ENCODE results near the gene NMT2. TPM values are rescaled to one million over a fixed set of nuclear protein-coding genes. Genes with fewer than 3 reads are reported as not detected.

Gene NMT2
- total RNA-seq, 1 experiment from 2014 or later: 11.8 TPM

- no peaks in the 10 kb centered on the region for H3K4me1 Mint-ChIP-seq
Measured at GRCh38 chr10:15059914-15060313, 108.6 kb downstream of the NMT2 start.

More at GRCh38 chr10:15059914-15060313, 108.6 kb downstream of the NMT2 start:
- H3K27me3 Mint-ChIP-seq (ENCODE audit: low read depth): peaks cover 2% of the 10 kb centered on the region; the same call in 1 of the 2 replicates
- no peak overlapping the region for H4K91ac ChIP-seq (ENCODE audit: insufficient read length, low read depth, low read length)
- no peak overlapping the region for H3K18ac ChIP-seq (ENCODE audit: insufficient read length, low read depth, low read length)
- H3K4me2 ChIP-seq (ENCODE audit: insufficient read depth, insufficient read length, low read length): no peak overlapping the region
- no peaks in the 10 kb centered on the region for H3K9me3 ChIP-seq (ENCODE audit: control insufficient read depth, low read depth, low read length)
- no peak overlapping the region for H2BK120ac ChIP-seq (ENCODE audit: low read depth, low read length, poor library complexity, severe bottlenecking)
- no peak overlapping the region for H3K14ac ChIP-seq (ENCODE audit: insufficient read depth, low read length)
- no peak overlapping the region for H2AK5ac ChIP-seq (ENCODE audit: insufficient read length, low read length)
- no peak overlapping the region for H2BK20ac ChIP-seq (ENCODE audit: low read depth, low read length, poor library complexity, severe bottlenecking)
- H3K36me3 Mint-ChIP-seq (ENCODE audit: insufficient read depth in 1 of 3, low read depth in 3 of 3): peaks cover 0 to 10% (median 7%) of the 10 kb centered on the region in 3 experiments; a peak in 4 of 7 replicates
- no peak overlapping the region for H2BK15ac ChIP-seq (ENCODE audit: low read depth, low read length)
- H3K27me3 ChIP-seq (ENCODE audit: insufficient read depth, low read length): no peaks in the 10 kb centered on the region
- H3K27ac ChIP-seq (ENCODE audit: insufficient read length, low read depth, low read length): no peak overlapping the region
- DNase-seq: no peak
- no peak overlapping the region for H3K4me3 Mint-ChIP-seq
- H3K79me2 ChIP-seq (ENCODE audit: insufficient read depth, low read length): no peaks in the 10 kb centered on the region
- no CpG with 5 or more reads among the region's 4 CpGs for WGBS (ENCODE audit: extremely low coverage, insufficient read length, low lambda C conversion rate)
- no peaks in the 10 kb centered on the region for H4K20me1 ChIP-seq (ENCODE audit: control insufficient read depth, insufficient read depth, insufficient read length)
- H3K4ac ChIP-seq (ENCODE audit: low read depth, low read length): no peak overlapping the region
- no peak overlapping the region for H2BK12ac ChIP-seq (ENCODE audit: insufficient read length, low read depth, low read length)
- no peak overlapping the region for H3K23ac ChIP-seq (ENCODE audit: insufficient read length, low read depth, low read length)
- H3K4me1 ChIP-seq (ENCODE audit: insufficient read depth, low read length): no peaks in the 10 kb centered on the region
- no peak overlapping the region for H3K9ac ChIP-seq (ENCODE audit: extremely low read depth, insufficient read length, low read length)
- no peaks in the 10 kb centered on the region for H3K23me2 ChIP-seq (ENCODE audit: insufficient read length, low read depth, low read length, poor library complexity, severe bottlenecking)
- H4K8ac ChIP-seq (replicated peaks; ENCODE audit: insufficient read length, low read depth, low read length): no peak overlapping the region
- no peaks in the 10 kb centered on the region for H3K79me1 ChIP-seq (ENCODE audit: insufficient read depth, low read depth, low read length, poor library complexity, severe bottlenecking)
- no peak overlapping the region for H4K5ac ChIP-seq (ENCODE audit: insufficient read length, low read depth, low read length)
- no peak overlapping the region for H2BK5ac ChIP-seq (ENCODE audit: insufficient read length, low read length)
- TF ChIP-seq CTCF (conservative IDR thresholded peaks at IDR 0.05): no peak
- no peak overlapping the region for H3K27ac Mint-ChIP-seq
- no peak overlapping the region for H2AFZ ChIP-seq (ENCODE audit: low read length)
- peaks cover 13 to 18% of the 10 kb centered on the region in 2 experiments for H3K9me3 Mint-ChIP-seq
- no peak overlapping the region for H3K56ac ChIP-seq (ENCODE audit: insufficient read length, low read depth, low read length)
- H3T11ph ChIP-seq (ENCODE audit: low read length): no peak overlapping the region
